HG02763 (cell line): Measurements from ENCODE around the gene RAB3GAP2.
"Not testable (repeated sequence)": the region's sequence is repeated elsewhere in the genome, so short reads cannot be mapped to it uniquely, and the experiment has no call there.

Experiments used
- ATAC-seq: cut with Tn5 transposase; IDR thresholded peaks from one replicate; pipeline ENCODE4 v1.9.1; 2021; ENCODE audit warnings: mild to moderate bottlenecking, moderate library complexity; ENCODE audit not compliant: unreplicated experiment

RAB3GAP2 gene

DNA sequence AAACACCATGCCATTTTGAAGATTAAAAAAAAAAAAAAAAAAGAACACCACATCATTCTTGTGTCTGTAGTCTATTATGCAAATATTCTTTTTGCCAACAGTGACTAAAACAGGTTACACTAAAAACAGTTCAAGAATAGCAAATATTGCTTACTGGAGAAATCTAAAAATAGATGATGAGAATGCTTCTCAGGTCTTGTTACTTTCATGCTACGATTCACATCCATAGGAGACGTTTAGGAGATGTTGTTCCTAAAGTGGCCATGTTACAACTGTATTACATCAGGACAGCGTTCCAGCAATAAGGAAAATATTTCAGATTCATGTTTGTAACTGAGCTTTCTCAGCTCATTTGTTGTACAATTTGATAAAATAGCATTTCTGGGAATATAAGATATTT is 32.3 kb downstream of the RAB3GAP2 start:
- ATAC-seq = no peak

GRCh38 chr1:220239213-220239612 is 33.0 kb downstream of the RAB3GAP2 start:
- ATAC-seq = no peak

GRCh38 chr1:220236278-220236677 is 36.0 kb downstream of the RAB3GAP2 start:
- ATAC-seq = not testable (repeated sequence)

DNA sequence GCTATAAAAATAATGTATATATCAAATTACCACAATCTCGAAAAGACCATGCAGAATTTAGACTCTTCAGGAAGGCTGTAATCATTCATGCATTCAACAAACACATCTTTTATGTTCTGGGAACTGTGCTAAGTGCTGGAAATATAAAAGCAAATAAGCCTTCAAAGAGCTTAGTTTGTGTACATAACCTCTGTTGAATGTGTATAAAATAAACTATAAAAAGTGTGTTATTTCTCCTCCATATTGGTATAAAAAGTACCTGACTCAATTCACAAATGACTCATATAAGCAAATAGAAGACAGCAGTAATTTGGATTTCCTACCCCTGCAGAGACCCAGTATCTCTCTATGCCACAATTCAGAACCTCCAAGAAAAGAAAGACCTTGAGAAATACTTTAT is 36.8 kb downstream of the RAB3GAP2 start:
- no peak for ATAC-seq

DNA sequence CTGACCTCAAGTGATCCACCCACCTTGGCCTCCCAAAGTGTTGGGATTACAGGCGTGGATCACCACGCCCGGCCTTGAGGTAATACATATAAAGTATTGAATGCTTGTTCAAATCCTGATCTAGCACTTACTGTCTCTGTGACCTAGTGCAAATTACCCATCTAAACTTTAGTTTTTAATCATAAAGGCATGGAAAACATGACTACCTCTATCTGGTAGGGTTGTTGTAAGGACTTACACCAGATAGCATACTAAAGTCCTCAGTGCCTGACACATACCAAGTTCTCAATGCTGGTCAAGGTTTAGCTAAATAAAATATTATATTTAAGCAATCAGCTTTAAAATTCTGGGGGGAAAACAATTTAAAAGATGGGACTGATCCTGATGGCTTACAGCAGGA is 38.3 kb downstream of the RAB3GAP2 start:
- ATAC-seq = no peak

DNA sequence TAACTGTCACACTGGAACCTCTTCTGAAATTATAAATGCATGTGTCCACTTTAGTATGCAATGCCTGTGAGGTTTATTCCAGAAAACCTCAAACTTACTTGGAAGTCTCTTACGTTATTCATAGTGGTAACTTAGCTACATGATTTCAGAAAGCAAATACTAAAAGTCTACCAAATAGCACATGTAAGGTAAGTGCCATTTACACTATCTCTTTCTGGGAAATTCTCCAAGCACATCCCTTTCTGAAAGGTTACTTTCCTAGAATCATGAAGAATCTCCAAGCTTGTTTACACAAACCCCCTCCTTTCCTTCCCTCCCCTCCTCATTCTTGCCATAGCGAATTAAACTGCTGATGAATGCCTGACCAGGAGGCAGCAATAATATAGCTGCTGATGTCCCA is 42.5 kb downstream of the RAB3GAP2 start:
- ATAC-seq = no peak

DNA sequence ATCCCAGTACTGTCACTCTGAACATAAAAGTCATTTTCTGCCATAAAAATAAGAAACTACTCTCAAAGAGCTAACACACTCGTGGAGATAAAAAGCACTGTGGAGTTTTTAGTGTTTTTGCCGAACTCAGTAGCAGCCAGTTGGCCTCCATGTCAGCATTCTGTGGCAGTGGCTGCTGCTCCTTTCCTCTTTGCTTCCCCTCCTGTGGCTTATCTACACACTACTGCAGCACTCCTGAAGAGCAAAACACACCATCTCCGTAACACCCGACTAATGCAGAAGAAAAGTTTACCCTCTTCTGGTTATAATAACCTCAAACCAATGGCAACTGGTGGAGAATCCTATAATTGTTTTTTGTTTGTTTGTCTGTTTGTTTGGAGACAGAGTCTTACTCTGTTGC is 44.9 kb downstream of the RAB3GAP2 start:
- ATAC-seq = no peak

DNA sequence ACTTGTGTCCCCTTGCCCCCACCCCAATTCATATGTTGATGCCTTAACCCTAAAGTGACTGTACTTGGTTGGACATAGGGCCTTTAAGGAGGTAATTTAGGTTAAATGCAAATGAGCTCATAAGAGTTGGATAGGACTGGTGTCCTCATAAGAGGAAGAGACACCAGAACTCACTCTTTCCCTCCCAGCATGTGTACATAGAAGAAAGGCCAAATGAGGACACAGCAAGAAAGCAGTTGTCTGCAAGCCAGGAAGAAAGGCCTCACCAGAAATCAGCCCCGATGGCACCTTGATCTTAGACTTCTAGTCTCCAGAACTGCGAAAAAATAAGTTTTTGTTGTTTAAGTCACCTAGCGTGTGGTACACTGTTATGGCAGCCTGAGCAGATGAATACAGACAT is 45.5 kb downstream of the RAB3GAP2 start:
- ATAC-seq = no peak

GRCh38 chr1:220225957-220226356 is 46.3 kb downstream of the RAB3GAP2 start:
- ATAC-seq = no peak

- ATAC-seq = no peak
These were observed 47.6 kb downstream of the RAB3GAP2 start for GRCh38 chr1:220224611-220225124.

- ATAC-seq = no peak
These were observed 48.2 kb downstream of the RAB3GAP2 start for GRCh38 chr1:220224033-220224432.

DNA sequence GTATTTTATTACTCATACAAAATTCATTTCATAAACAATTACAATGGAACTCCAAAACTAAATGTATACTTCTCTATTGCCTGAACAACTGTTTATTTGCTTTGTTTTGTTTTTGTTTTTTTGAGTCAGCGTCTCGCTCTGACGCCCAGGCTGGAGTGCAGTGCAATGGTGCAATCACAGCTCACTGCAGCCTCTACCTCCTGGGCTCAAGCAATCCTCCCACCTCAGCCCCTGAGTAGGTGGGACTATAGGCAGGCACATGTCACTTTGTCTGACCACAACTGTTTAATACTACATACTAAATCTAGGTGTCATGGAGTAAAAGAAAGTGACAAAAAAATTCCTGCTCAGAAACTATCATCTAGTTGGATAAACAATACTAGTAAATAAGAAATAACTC is 49.3 kb downstream of the RAB3GAP2 start:
- ATAC-seq = no peak

- ATAC-seq = no peak
These were observed 50.6 kb downstream of the RAB3GAP2 start for GRCh38 chr1:220221670-220222069.

DNA sequence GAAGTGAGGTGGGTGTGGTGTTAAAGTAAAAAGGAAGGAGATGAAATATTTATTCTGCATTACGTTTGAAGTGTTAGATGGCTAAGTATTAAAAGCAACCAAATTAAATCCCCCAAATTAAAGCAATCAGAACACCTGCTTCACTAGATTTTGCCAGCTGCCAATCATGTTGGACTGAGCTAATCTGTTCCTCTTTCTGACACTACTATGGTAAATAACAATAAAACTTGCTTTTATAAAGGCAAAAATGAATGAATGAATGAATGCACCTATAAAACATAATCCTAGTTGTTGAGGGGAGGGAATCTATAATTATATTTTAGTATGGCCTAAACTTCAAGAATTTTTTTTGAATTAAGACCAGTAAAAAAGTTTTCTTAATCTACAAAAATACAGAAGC is 51.0 kb downstream of the RAB3GAP2 start:
- ATAC-seq = no peak

DNA sequence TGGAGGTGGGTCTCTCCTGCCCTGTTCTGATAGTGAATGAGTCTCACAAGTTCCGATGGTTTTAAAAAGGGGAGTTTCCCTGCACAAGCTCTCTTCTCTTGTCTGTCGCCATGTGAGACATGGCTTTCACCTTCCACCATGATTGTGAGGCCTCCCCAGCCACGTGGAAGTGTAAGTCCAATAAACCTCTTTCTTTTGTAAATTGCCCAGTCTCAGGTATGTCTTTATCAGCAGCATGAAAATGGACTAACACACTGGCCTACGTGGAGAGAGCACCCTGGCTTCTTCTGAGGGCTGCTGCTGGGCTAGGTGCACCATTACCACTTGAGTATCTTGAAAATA is 51.6 kb downstream of the RAB3GAP2 start:
- ATAC-seq = peak; percentile 8

DNA sequence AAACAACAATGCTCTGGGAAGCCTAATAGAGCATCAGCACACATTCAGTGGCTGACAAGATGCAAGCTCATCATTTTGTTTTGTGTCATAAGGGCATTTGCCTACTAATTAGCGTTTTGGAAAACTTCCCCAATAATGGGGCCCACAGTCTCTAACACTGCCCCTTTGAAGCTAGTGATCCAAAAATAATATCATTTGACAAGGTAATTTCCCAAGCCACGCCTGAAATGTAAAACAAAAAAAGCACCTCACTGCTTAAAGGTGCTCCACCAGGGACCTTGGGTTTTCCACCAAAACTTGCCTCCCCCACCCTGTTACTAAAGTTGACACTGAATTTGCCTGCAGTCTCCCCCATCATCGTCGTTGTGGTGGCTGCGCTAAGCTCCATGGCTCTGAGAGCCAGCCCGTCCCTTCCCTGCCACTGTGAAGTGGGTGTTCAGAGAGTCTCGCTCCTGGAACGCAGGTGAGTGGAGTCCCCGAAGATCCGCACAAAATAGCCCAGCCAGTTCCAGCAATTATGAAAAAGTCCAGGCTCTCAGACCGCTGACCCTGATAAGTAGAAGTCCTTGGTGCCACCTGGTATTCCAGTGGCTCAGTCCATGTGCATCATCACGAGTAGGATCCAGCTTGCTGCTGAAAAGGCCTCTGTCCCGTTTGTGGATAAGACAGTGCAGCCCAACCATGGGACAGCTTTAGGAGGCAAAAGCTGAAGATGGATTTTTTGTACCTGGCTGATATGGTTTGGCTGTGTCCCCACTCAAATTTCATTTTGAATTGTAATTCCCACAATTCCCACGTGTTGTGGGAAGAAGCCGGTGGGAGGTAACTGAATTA is 52.2 kb downstream of the RAB3GAP2 start:
- ATAC-seq = peak; percentile 56

- ATAC-seq = no peak
These were observed 53.2 kb downstream of the RAB3GAP2 start for GRCh38 chr1:220219136-220219442.

- ATAC-seq = not testable (repeated sequence)
These were observed 53.7 kb downstream of the RAB3GAP2 start for GRCh38 chr1:220218397-220219135.

GRCh38 chr1:220217383-220217988 is 54.8 kb downstream of the RAB3GAP2 start:
- no peak for ATAC-seq

GRCh38 chr1:220213382-220213983 is 58.8 kb downstream of the RAB3GAP2 start:
- ATAC-seq = no peak

DNA sequence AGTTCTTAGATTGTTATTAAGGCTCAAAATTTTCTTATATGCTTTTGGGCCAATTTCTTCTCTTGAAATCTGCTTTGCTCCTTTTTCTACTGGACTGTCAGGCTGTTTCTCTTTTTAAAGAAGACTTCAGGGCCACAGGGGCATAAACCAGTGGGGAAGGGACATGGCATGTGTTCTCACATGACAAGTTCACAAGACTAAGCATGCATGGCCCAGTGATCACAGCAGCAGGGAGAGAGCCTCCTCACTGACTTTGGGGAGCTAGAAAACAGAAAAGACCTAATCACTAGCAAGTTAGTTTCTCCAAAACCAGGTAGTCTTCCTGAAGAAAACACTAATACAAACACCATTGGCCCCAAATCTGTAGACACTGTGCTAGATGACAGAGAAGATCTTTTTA is 64.8 kb downstream of the RAB3GAP2 start:
- no peak for ATAC-seq
